ENCODE results near the gene DSC3. TPM values are rescaled to one million over a fixed set of nuclear protein-coding genes. Genes with fewer than 3 reads are reported as not detected.

DSC3 gene
- total RNA-seq, 1 donor, result under 0.01 TPM

DNA sequence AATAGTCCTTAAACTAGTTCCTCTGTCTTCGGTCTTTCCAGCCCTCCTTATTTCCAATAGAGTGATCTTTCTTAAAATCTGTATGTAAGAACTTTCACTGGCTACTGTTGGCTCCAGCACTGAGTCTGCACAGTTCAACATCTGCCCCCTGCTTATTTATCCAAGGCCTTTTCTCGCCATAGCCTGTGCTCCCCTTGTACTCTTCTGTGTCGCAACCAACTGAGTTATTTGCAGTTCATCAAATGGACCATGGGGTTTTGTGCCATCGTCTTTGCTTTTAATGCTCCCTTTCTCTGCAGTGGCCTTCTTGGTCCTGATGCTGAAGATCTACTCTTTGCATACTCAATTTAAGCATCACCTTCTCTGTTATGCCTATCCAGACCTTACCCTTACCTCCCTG, 77.3 kb downstream of the DSC3 start:
- no peaks in the 10 kb centered on the region for H3K27me3 ChIP-seq (ENCODE audit: insufficient read depth, low read length)
- no peaks in the 10 kb centered on the region for H3K4me1 ChIP-seq (ENCODE audit: insufficient read depth, low read length)
- no peaks in the 10 kb centered on the region for H3K79me2 ChIP-seq (ENCODE audit: insufficient read depth, low read length)
- H3K4me3 ChIP-seq (ENCODE audit: insufficient read depth, low read length), result no peak overlapping the region
- no peak overlapping the region for H3K4me2 ChIP-seq (ENCODE audit: insufficient read depth, low read length)
- TF ChIP-seq CTCF (IDR thresholded peaks at IDR 0.05; ENCODE audit: extremely low read depth, low read depth, low read length), result no peak
- no peak overlapping the region for H2AFZ ChIP-seq (ENCODE audit: low read length)
- H3K36me3 ChIP-seq (ENCODE audit: insufficient read depth, low read length), result no peaks in the 10 kb centered on the region
- no peak overlapping the region for H3K27ac ChIP-seq (ENCODE audit: low read depth, low read length)
- no peaks in the 10 kb centered on the region for H3K9me3 ChIP-seq (ENCODE audit: low read depth, low read length)
- DNase-seq (ENCODE audit: insufficient read length, low spot score, missing footprints), result no peak
- H4K20me1 ChIP-seq (ENCODE audit: insufficient read depth, low read length), result no peaks in the 10 kb centered on the region

- H4K20me1 ChIP-seq (ENCODE audit: insufficient read depth, low read length), result no peaks in the 10 kb centered on the region
- no peaks in the 10 kb centered on the region for H3K4me1 ChIP-seq (ENCODE audit: insufficient read depth, low read length)
- DNase-seq (ENCODE audit: insufficient read length, low spot score, missing footprints), result no peak
- no peaks in the 10 kb centered on the region for H3K36me3 ChIP-seq (ENCODE audit: insufficient read depth, low read length)
- no peak overlapping the region for H3K4me2 ChIP-seq (ENCODE audit: insufficient read depth, low read length)
- H2AFZ ChIP-seq (ENCODE audit: low read length), result no peak overlapping the region
- H3K79me2 ChIP-seq (ENCODE audit: insufficient read depth, low read length), result no peaks in the 10 kb centered on the region
- H3K4me3 ChIP-seq (ENCODE audit: insufficient read depth, low read length), result no peak overlapping the region
- no peaks in the 10 kb centered on the region for H3K27me3 ChIP-seq (ENCODE audit: insufficient read depth, low read length)
- no peak for TF ChIP-seq CTCF (IDR thresholded peaks at IDR 0.05; ENCODE audit: extremely low read depth, low read depth, low read length)
- no peaks in the 10 kb centered on the region for H3K9me3 ChIP-seq (ENCODE audit: low read depth, low read length)
- no peak overlapping the region for H3K27ac ChIP-seq (ENCODE audit: low read depth, low read length)
Observed at GRCh38 chr18:30960661-30961060, 81.9 kb downstream of the DSC3 start.

DNA sequence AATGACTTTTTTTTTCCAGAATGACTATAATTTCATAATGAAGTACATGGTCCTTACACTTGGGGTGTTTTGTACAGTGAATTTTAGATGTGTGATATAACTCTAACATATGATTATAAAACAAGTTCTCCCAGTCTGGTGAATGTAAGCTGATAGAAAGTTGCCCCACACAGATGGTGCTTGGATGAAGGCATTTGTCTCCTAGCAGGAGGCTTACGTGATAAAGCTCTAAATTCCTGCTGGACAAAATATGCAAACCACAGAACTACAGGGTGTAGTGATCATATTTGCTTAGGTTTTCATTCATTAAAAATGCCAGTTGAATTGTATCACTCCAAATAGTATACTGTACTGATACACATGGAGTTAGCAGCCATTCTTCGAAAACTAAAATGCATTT, 85.5 kb downstream of the DSC3 start:
- Histone ChIP-seq H3K4me3 (ENCODE audit: insufficient read depth, low read length) (no peak overlapping the region), H3K27me3 (ENCODE audit: insufficient read depth, low read length) (no peaks in the 10 kb centered on the region), H3K9me3 (ENCODE audit: low read depth, low read length) (no peaks in the 10 kb centered on the region), H2AFZ (ENCODE audit: low read length) (no peak overlapping the region), H3K4me1 (ENCODE audit: insufficient read depth, low read length) (no peaks in the 10 kb centered on the region), H3K27ac (ENCODE audit: low read depth, low read length) (no peak overlapping the region), H3K4me2 (ENCODE audit: insufficient read depth, low read length) (no peak overlapping the region), H4K20me1 (ENCODE audit: insufficient read depth, low read length) (no peaks in the 10 kb centered on the region), H3K79me2 (ENCODE audit: insufficient read depth, low read length) (no peaks in the 10 kb centered on the region), H3K36me3 (ENCODE audit: insufficient read depth, low read length) (no peaks in the 10 kb centered on the region)
- no peak for TF ChIP-seq CTCF (IDR thresholded peaks at IDR 0.05; ENCODE audit: extremely low read depth, low read depth, low read length)
- no peak for DNase-seq (ENCODE audit: insufficient read length, low spot score, missing footprints)

DNA sequence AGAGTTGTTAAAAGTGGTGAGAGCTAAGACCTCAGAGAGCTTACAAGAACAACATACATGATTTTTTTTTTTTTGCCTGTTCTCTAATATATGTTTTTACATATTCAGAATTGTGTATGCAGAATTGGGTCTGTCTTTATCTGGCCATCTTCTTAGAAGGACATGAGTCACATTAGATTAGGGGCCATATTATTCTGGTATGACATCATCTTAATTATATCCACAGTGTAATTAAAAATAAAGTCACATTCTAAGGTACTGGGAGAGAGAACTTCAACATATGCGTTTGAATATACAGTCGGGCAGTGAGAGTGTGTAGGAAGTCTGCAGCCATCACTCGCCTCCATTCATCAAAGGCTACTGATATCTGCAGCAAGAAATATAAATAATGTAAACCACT, 88.3 kb downstream of the DSC3 start:
- Histone ChIP-seq H3K9me3 (ENCODE audit: low read depth, low read length) (no peaks in the 10 kb centered on the region), H3K36me3 (ENCODE audit: insufficient read depth, low read length) (no peaks in the 10 kb centered on the region), H3K79me2 (ENCODE audit: insufficient read depth, low read length) (no peaks in the 10 kb centered on the region), H3K4me1 (ENCODE audit: insufficient read depth, low read length) (no peaks in the 10 kb centered on the region), H3K27ac (ENCODE audit: low read depth, low read length) (no peak overlapping the region), H2AFZ (ENCODE audit: low read length) (no peak overlapping the region), H3K27me3 (ENCODE audit: insufficient read depth, low read length) (no peaks in the 10 kb centered on the region), H3K4me3 (ENCODE audit: insufficient read depth, low read length) (no peak overlapping the region), H4K20me1 (ENCODE audit: insufficient read depth, low read length) (no peaks in the 10 kb centered on the region), H3K4me2 (ENCODE audit: insufficient read depth, low read length) (no peak overlapping the region)
- DNase-seq (ENCODE audit: insufficient read length, low spot score, missing footprints), result no peak
- no peak for TF ChIP-seq CTCF (IDR thresholded peaks at IDR 0.05; ENCODE audit: extremely low read depth, low read depth, low read length)

Data from osteoblast (primary cell).